Measurements from ENCODE around the gene LY6G5B.

DNA sequence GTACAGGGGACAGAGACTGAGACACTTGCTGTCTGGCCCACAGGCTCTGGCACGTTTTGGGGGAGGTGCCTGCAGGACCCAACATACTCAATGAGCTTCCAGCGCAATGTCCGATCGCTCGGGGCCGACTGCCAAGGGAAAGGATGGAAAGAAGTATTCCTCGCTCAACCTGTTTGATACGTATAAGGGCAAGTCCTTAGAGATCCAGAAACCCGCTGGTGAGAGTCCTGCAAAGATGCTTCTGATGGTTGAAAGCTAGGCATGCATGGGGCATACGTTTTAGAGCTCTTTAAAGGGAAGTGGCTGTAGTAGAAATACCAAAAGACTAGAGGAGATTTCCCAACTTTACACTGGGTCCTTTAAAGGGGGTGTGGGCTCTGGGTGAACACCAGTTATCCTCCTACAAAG, 47.1 kb upstream of the LY6G5B start:
- TF ChIP-seq, protein P1, sequence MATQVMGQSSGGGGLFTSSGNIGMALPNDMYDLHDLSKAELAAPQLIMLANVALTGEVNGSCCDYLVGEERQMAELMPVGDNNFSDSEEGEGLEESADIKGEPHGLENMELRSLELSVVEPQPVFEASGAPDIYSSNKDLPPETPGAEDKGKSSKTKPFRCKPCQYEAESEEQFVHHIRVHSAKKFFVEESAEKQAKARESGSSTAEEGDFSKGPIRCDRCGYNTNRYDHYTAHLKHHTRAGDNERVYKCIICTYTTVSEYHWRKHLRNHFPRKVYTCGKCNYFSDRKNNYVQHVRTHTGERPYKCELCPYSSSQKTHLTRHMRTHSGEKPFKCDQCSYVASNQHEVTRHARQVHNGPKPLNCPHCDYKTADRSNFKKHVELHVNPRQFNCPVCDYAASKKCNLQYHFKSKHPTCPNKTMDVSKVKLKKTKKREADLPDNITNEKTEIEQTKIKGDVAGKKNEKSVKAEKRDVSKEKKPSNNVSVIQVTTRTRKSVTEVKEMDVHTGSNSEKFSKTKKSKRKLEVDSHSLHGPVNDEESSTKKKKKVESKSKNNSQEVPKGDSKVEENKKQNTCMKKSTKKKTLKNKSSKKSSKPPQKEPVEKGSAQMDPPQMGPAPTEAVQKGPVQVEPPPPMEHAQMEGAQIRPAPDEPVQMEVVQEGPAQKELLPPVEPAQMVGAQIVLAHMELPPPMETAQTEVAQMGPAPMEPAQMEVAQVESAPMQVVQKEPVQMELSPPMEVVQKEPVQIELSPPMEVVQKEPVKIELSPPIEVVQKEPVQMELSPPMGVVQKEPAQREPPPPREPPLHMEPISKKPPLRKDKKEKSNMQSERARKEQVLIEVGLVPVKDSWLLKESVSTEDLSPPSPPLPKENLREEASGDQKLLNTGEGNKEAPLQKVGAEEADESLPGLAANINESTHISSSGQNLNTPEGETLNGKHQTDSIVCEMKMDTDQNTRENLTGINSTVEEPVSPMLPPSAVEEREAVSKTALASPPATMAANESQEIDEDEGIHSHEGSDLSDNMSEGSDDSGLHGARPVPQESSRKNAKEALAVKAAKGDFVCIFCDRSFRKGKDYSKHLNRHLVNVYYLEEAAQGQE (IDR thresholded peaks at IDR 0.05; ENCODE audit: low read depth, low read length) = no peak
- TF ChIP-seq EZH2phosphoT487 (IDR thresholded peaks at IDR 0.05; ENCODE audit: borderline replicate concordance, low read depth) = no peak
- no peak for TF ChIP-seq RFX5 (IDR thresholded peaks at IDR 0.05; ENCODE audit: low read length)
- no peak for TF ChIP-seq EP300 (IDR thresholded peaks at IDR 0.05; ENCODE audit: borderline replicate concordance in 1 of 2, low read depth in 1 of 2, low read length in 1 of 2)
- TF ChIP-seq SMC3 (IDR thresholded peaks at IDR 0.05; ENCODE audit: low read depth, low read length) = no peak
- TF ChIP-seq GATA2 (CRISPR knock-in tag; IDR thresholded peaks at IDR 0.05) = no peak
- no peak for TF ChIP-seq POLR2AphosphoS5 (IDR thresholded peaks at IDR 0.05; ENCODE audit: low read depth, low read length)
- TF ChIP-seq, protein P2, sequence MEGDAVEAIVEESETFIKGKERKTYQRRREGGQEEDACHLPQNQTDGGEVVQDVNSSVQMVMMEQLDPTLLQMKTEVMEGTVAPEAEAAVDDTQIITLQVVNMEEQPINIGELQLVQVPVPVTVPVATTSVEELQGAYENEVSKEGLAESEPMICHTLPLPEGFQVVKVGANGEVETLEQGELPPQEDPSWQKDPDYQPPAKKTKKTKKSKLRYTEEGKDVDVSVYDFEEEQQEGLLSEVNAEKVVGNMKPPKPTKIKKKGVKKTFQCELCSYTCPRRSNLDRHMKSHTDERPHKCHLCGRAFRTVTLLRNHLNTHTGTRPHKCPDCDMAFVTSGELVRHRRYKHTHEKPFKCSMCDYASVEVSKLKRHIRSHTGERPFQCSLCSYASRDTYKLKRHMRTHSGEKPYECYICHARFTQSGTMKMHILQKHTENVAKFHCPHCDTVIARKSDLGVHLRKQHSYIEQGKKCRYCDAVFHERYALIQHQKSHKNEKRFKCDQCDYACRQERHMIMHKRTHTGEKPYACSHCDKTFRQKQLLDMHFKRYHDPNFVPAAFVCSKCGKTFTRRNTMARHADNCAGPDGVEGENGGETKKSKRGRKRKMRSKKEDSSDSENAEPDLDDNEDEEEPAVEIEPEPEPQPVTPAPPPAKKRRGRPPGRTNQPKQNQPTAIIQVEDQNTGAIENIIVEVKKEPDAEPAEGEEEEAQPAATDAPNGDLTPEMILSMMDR (IDR thresholded peaks at IDR 0.05) = no peak
- no peak for TF ChIP-seq NFIC (IDR thresholded peaks at IDR 0.05; ENCODE audit: borderline replicate concordance)
- TF ChIP-seq, protein P3, sequence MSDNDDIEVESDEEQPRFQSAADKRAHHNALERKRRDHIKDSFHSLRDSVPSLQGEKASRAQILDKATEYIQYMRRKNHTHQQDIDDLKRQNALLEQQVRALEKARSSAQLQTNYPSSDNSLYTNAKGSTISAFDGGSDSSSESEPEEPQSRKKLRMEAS (IDR thresholded peaks at IDR 0.05; ENCODE audit: low read depth) = no peak
- TF ChIP-seq SIN3A (IDR thresholded peaks at IDR 0.05; ENCODE audit: borderline replicate concordance, low read depth, low read length) = no peak

All from SK-N-SH (cell line).